Peyer's patch (tissue), 4 donors: ENCODE measurements around the gene PHF5A. TPM values are rescaled to one million over a fixed set of nuclear protein-coding genes. Genes with fewer than 3 reads are reported as not detected.

Experiments
- DNase-seq, 3 donors: peaks; one replicate each; pipeline ENCODE4 v3.0.0-alpha.2; 2017 to 2019
- H3K27ac ChIP-seq, 4 donors: fragments of 200-600 bp; sonication (generic); one replicate each; pipeline ENCODE4 v1.5.1; 2016 to 2019
- H3K27me3 ChIP-seq, 2 donors: fragments of 200-600 bp; sonication (generic); one replicate each; pipeline ENCODE4 v1.5.1; 2019
- H3K36me3 ChIP-seq, 3 donors: fragments of 200-600 bp; sonication (generic); one replicate each; pipeline ENCODE4 v1.5.1; 2016 to 2019
- H3K4me1 ChIP-seq, 4 donors: fragments of 200-600 bp; sonication (generic); one replicate each; pipeline ENCODE4 v1.5.1; 2016 to 2019
- H3K4me3 ChIP-seq, 4 donors: fragments of 200-600 bp; sonication (generic); 1 replicate in 3 of 4; 2 replicates in 1 of 4; pipeline ENCODE4 v1.5.1; 2016 to 2019; ENCODE audit warnings: mild to moderate bottlenecking in 1 of 4
- H3K9me3 ChIP-seq, 4 donors: fragments of 200-600 bp; sonication (generic); one replicate each; pipeline ENCODE4 v1.5.1; 2016 to 2019; ENCODE audit warnings: mild to moderate bottlenecking in 1 of 4
- POLR2A ChIP-seq, 2 donors: fragments of 450-650 bp; IDR thresholded peaks; one replicate each; pipeline ENCODE4 v1.5.1; 2017; ENCODE audit warnings: antibody characterized with exemption in 2 of 2, mild to moderate bottlenecking in 2 of 2, moderate library complexity in 2 of 2
- total RNA-seq, 4 donors: library from RNA; depleted of rRNA; stranded (reverse); fragments of >200 nt; gene quantifications; one replicate each; pipeline ENCODE4 v1.1.0, GENCODE V29; 2016
- TF ChIP-seq, protein P1 (sequence below), 6 experiments: fragments of 450-650 bp in 4 of 6; fragments of 200-600 bp in 2 of 6; sonication (generic) in 1 of 6; IDR thresholded peaks; one replicate each; pipeline ENCODE4 v1.5.1; 2017 to 2019; ENCODE audit warnings: antibody characterized with exemption in 6 of 6, mild to moderate bottlenecking in 3 of 6, moderate library complexity in 1 of 6

Gene PHF5A
- total RNA-seq, 4 donors from 2014 or later = 20.6 to 31.3 (median 23.0) TPM

DNA sequence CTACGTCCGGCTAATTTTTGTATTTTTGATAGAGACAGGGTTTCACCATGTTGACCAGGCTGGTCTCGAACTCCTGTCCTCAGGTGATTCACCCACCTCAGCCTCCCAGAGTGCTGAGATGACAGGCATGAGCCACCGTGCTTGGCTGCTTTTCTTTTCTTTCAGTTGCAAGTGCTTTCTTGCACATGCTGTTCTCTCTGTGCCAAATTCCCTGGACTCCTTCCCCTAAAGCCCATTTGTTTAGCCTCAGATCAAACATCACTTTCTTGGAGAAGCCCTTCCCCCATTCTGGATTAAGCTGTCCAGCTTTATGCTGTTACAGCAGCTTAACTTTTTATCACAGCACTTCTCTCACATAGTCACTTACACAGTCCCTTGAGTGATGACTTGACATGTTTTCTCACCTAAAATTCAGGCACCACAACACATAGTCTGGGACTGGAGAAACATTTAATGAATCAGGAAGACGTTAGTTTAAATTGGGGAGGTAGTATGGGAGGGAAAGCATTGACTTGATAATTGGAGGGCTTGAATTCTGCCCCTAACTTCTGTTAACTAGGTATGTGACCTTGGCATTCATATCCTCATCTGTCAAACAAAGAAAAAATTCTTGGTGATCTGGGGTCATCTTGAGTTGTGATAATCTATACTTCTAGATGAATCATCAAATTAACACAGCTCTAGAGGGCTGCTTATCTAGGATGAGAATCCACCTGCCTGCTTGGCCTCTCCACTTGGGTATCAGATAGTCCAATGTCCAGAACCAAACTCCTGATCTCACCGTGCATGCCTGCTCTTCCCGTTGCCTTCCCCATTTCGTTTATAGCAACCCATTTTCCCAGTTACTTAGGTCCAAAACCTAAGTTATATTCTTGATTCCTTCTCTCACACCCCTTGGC, 18.8 kb upstream of the PHF5A start:
- Histone ChIP-seq H3K9me3 (no peaks in the 10 kb centered on the region), H3K27ac (peak overlapping the region in 3 of 4 donors; percentile 20 to 83 (median 72)), H3K4me3 (no peak overlapping the region), H3K36me3 (peaks cover 0 to 16% (median 0%) of the 10 kb centered on the region in 3 donors), H3K4me1 (peaks cover 0 to 85% (median 4%) of the 10 kb centered on the region in 4 donors), H3K27me3 (no peaks in the 10 kb centered on the region)
- peak in 2 of 3 donors; percentile 21 to 59 for DNase-seq
- TF ChIP-seq, protein P1, sequence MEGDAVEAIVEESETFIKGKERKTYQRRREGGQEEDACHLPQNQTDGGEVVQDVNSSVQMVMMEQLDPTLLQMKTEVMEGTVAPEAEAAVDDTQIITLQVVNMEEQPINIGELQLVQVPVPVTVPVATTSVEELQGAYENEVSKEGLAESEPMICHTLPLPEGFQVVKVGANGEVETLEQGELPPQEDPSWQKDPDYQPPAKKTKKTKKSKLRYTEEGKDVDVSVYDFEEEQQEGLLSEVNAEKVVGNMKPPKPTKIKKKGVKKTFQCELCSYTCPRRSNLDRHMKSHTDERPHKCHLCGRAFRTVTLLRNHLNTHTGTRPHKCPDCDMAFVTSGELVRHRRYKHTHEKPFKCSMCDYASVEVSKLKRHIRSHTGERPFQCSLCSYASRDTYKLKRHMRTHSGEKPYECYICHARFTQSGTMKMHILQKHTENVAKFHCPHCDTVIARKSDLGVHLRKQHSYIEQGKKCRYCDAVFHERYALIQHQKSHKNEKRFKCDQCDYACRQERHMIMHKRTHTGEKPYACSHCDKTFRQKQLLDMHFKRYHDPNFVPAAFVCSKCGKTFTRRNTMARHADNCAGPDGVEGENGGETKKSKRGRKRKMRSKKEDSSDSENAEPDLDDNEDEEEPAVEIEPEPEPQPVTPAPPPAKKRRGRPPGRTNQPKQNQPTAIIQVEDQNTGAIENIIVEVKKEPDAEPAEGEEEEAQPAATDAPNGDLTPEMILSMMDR (IDR thresholded peaks at IDR 0.05) = no peak
- no peak for TF ChIP-seq POLR2A (IDR thresholded peaks at IDR 0.05)

DNA sequence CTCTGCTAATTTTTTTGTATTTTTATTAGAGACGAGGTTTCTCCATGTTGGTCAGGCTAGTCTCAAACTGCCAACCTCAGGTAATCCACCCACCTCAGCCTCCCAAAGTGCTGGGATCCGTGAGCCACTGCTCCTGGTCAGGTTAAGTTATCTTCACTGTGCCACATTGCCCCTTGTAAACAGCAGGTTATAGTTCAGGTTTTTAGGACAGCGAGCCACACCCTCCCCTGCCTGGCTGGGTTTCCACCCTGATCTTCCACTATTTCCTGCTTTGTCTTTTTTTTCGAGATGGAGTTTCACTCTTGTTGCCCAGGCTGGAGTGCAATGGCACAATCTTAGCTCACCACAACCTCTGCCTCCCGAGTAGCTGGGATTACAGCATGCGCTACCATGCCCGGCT, 16.5 kb upstream of the PHF5A start:
- H3K4me1 ChIP-seq = peaks cover 0 to 88% (median 10%) of the 10 kb centered on the region in 4 donors
- peak overlapping the region in 1 of 4 donors; percentile 15 for H3K4me3 ChIP-seq
- DNase-seq = peak in 2 of 3 donors; percentile 71 to 77
- no peak for TF ChIP-seq POLR2A (IDR thresholded peaks at IDR 0.05)
- TF ChIP-seq, protein P1 (IDR thresholded peaks at IDR 0.05) = no peak
- H3K27me3 ChIP-seq = no peaks in the 10 kb centered on the region
- peaks cover 0 to 8% (median 0%) of the 10 kb centered on the region in 3 donors for H3K36me3 ChIP-seq
- H3K9me3 ChIP-seq = no peaks in the 10 kb centered on the region
- peak overlapping the region in 3 of 4 donors; percentile 56 to 84 (median 83) for H3K27ac ChIP-seq

- H3K4me3 ChIP-seq = no peak overlapping the region
- TF ChIP-seq, protein P1 (IDR thresholded peaks at IDR 0.05) = no peak
- no peak for TF ChIP-seq POLR2A (IDR thresholded peaks at IDR 0.05)
- no peaks in the 10 kb centered on the region for H3K9me3 ChIP-seq
- peaks cover 0 to 4% (median 0%) of the 10 kb centered on the region in 3 donors for H3K36me3 ChIP-seq
- peaks cover 0 to 84% (median 13%) of the 10 kb centered on the region in 4 donors for H3K4me1 ChIP-seq
- no peaks in the 10 kb centered on the region for H3K27me3 ChIP-seq
- H3K27ac ChIP-seq = peak overlapping the region in 3 of 4 donors; percentile 36 to 69 (median 41)
- DNase-seq = no peak
Measured at GRCh38 chr22:41482319-41482935, 13.9 kb upstream of the PHF5A start.

GRCh38 chr22:41481925-41482318, 13.4 kb upstream of the PHF5A start:
- peaks cover 0 to 4% (median 0%) of the 10 kb centered on the region in 3 donors for H3K36me3 ChIP-seq
- H3K27ac ChIP-seq = peak overlapping the region in 3 of 4 donors; percentile 36 to 69 (median 41)
- no peaks in the 10 kb centered on the region for H3K9me3 ChIP-seq
- H3K4me3 ChIP-seq = no peak overlapping the region
- DNase-seq = peak in 1 of 3 donors; percentile 24
- H3K27me3 ChIP-seq = no peaks in the 10 kb centered on the region
- H3K4me1 ChIP-seq = peaks cover 0 to 79% (median 10%) of the 10 kb centered on the region in 4 donors
- no peak for TF ChIP-seq POLR2A (IDR thresholded peaks at IDR 0.05)
- TF ChIP-seq, protein P1 (IDR thresholded peaks at IDR 0.05) = no peak

DNA sequence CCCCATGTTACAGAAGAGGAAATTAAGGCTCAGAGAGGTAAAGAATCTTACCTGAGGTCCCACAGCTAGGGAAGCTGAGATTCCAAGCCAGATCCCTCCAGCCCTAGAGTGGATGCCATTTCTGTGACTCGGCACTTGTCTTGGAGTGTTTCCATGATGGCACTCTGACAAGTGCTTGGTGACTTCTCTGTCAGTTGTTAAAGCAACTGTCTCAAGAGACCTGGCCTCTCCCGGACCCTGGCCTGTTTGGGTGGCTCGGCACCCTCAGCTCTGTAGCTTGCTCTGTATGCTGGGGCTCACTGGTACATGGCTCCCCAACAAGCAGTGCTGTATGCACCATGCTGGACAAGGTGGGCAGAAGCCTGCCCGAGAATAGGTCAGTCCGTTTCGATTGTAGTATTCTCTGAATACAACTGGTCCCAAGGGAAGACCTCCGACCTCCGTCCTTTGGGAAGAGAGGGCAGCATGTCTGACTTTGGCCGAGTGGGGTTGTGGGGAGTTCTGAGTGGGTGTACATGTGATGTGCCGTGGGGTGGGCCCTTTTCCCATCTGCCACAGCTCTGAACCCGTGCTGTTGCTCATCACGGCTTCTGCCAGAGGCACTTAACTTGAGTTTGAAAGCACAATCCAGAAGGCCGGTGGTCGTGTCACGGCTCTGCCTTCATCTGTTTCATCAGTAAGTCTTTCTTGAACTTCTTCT, 12.8 kb upstream of the PHF5A start:
- no peaks in the 10 kb centered on the region for H3K9me3 ChIP-seq
- H3K36me3 ChIP-seq = peaks cover 0 to 4% (median 0%) of the 10 kb centered on the region in 3 donors
- peaks cover 0 to 73% (median 9%) of the 10 kb centered on the region in 4 donors for H3K4me1 ChIP-seq
- no peak overlapping the region for H3K4me3 ChIP-seq
- H3K27ac ChIP-seq = peak overlapping the region in 3 of 4 donors; percentile 1 to 69 (median 36)
- H3K27me3 ChIP-seq = no peaks in the 10 kb centered on the region
- DNase-seq = peak in 1 of 3 donors; percentile 39
- no peak for TF ChIP-seq POLR2A (IDR thresholded peaks at IDR 0.05)
- TF ChIP-seq, protein P1 (IDR thresholded peaks at IDR 0.05) = no peak
